ENCODE data around the gene COMT.

COMT gene

GRCh38 chr22:19916941-19917340, 24.6 kb upstream of the COMT start:
- Histone ChIP-seq H3K9me3 (ENCODE audit: control insufficient read depth, insufficient read depth, low read depth, low read length) (no peaks in the 10 kb centered on the region), H3K27ac (ENCODE audit: extremely low read depth, low read depth, low read length) (no peak overlapping the region), H3K4me3 (ENCODE audit: low read depth, low read length) (no peak overlapping the region), H3K4me1 (ENCODE audit: control insufficient read depth, insufficient read depth, low read length) (no peaks in the 10 kb centered on the region), H3K36me3 (ENCODE audit: control insufficient read depth in 2 of 2, insufficient read depth in 1 of 2, low read length in 2 of 2) (peaks cover 8 to 61% of the 10 kb centered on the region in 2 experiments; a peak in 2 of 3 replicates)
- TF ChIP-seq OVOL3 (tag by site-specific recombination; IDR thresholded peaks at IDR 0.05) (no peak), ZNF202 (tag by site-specific recombination; IDR thresholded peaks at IDR 0.05; ENCODE audit: borderline replicate concordance) (no peak), HOXD13 (CRISPR knock-in tag; IDR thresholded peaks at IDR 0.05; ENCODE audit: borderline replicate concordance) (no peak), ZNF248 (tag by site-specific recombination; IDR thresholded peaks at IDR 0.05) (no peak), ZNF157 (tag by site-specific recombination; IDR thresholded peaks at IDR 0.05) (no peak), ZNF341 (tag by site-specific recombination; IDR thresholded peaks at IDR 0.05; ENCODE audit: low read depth) (no peak), ZNF214 (tag by site-specific recombination; IDR thresholded peaks at IDR 0.05; ENCODE audit: borderline replicate concordance) (no peak)
- POLR2A ChIA-PET = no interaction called here
- CTCF ChIA-PET = interaction anchor here (1.3 to 8.4 kb wide), 2 partner anchors 185 to 193 kb away, joined by 3 to 184 read pairs; no protein-coding TSS in a partner anchor

- ChIA-PET CTCF (interaction anchor here (1.1 to 8.4 kb wide), 2 partner anchors 186 to 194 kb away, joined by 3 to 184 read pairs; partner anchors contain the start of gene GP1BB), POLR2A (no interaction called here)
- no peaks in the 10 kb centered on the region for H3K9me3 ChIP-seq (ENCODE audit: control insufficient read depth, insufficient read depth, low read depth, low read length)
- peaks cover 8 to 58% of the 10 kb centered on the region in 2 experiments; a peak in 2 of 3 replicates for H3K36me3 ChIP-seq (ENCODE audit: control insufficient read depth in 2 of 2, insufficient read depth in 1 of 2, low read length in 2 of 2)
- H3K27ac ChIP-seq (ENCODE audit: extremely low read depth, low read depth, low read length) = no peak overlapping the region
- H3K4me1 ChIP-seq (ENCODE audit: control insufficient read depth, insufficient read depth, low read length) = no peaks in the 10 kb centered on the region
- H3K4me3 ChIP-seq (ENCODE audit: low read depth, low read length) = no peak overlapping the region
- TF ChIP-seq AEBP2 (tag by site-specific recombination; IDR thresholded peaks at IDR 0.05; ENCODE audit: borderline replicate concordance) (no peak), ZNF239 (tag by site-specific recombination; IDR thresholded peaks at IDR 0.05) (no peak), ZBTB44 (tag by site-specific recombination; IDR thresholded peaks at IDR 0.05) (no peak), ZEB2 (tag by site-specific recombination; IDR thresholded peaks at IDR 0.05) (no peak), PATZ1 (tag by site-specific recombination; IDR thresholded peaks at IDR 0.05) (no peak), ZNF433 (tag by site-specific recombination; IDR thresholded peaks at IDR 0.05; ENCODE audit: low read depth) (no peak), ZNF670 (tag by site-specific recombination; IDR thresholded peaks at IDR 0.05; ENCODE audit: low read depth) (no peak), ZFP3 (tag by site-specific recombination; IDR thresholded peaks at IDR 0.05; ENCODE audit: low read depth) (no peak), ZIC2 (tag by site-specific recombination; IDR thresholded peaks at IDR 0.05) (no peak), ZNF792 (tag by site-specific recombination; IDR thresholded peaks at IDR 0.05) (no peak), YY1 (tag by site-specific recombination; IDR thresholded peaks at IDR 0.05) (no peak)
Observed at GRCh38 chr22:19917389-19918138, 24.0 kb upstream of the COMT start.
